Measurements from ENCODE around the gene MOB2. TPM values are rescaled to one million over a fixed set of nuclear protein-coding genes. Genes with fewer than 3 reads are reported as not detected.

Gene MOB2
- total RNA-seq, 1 experiment from 2014 or later = 22.7 TPM

GRCh38 chr11:1469911-1470680, 16.5 kb downstream of the MOB2 start:
- no peaks in the 10 kb centered on the region; a peak in 2 of 7 replicates for H3K36me3 Mint-ChIP-seq (ENCODE audit: insufficient read depth in 1 of 3, low read depth in 3 of 3)
- TF ChIP-seq, protein P1, sequence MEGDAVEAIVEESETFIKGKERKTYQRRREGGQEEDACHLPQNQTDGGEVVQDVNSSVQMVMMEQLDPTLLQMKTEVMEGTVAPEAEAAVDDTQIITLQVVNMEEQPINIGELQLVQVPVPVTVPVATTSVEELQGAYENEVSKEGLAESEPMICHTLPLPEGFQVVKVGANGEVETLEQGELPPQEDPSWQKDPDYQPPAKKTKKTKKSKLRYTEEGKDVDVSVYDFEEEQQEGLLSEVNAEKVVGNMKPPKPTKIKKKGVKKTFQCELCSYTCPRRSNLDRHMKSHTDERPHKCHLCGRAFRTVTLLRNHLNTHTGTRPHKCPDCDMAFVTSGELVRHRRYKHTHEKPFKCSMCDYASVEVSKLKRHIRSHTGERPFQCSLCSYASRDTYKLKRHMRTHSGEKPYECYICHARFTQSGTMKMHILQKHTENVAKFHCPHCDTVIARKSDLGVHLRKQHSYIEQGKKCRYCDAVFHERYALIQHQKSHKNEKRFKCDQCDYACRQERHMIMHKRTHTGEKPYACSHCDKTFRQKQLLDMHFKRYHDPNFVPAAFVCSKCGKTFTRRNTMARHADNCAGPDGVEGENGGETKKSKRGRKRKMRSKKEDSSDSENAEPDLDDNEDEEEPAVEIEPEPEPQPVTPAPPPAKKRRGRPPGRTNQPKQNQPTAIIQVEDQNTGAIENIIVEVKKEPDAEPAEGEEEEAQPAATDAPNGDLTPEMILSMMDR (conservative IDR thresholded peaks at IDR 0.05) = no peak

More at GRCh38 chr11:1469911-1470680, 16.5 kb downstream of the MOB2 start:
- no CpG with 5 or more reads among the region's 35 CpGs for WGBS (ENCODE audit: extremely low coverage, insufficient read length, low lambda C conversion rate)
- Histone ChIP-seq H3K23ac (ENCODE audit: insufficient read length, low read depth, low read length) (no peak overlapping the region), H3K9ac (ENCODE audit: extremely low read depth, insufficient read length, low read length) (no peak overlapping the region), H3T11ph (ENCODE audit: low read length) (no peak overlapping the region), H3K79me2 (ENCODE audit: insufficient read depth, low read length) (no peaks in the 10 kb centered on the region), H2AK5ac (ENCODE audit: insufficient read length, low read length) (no peak overlapping the region), H4K20me1 (ENCODE audit: control insufficient read depth, insufficient read depth, insufficient read length) (no peaks in the 10 kb centered on the region), H2BK5ac (ENCODE audit: insufficient read length, low read length) (no peak overlapping the region), H3K56ac (ENCODE audit: insufficient read length, low read depth, low read length) (no peak overlapping the region), H2AFZ (ENCODE audit: low read length) (no peak overlapping the region), H3K79me1 (ENCODE audit: insufficient read depth, low read depth, low read length, poor library complexity, severe bottlenecking) (no peaks in the 10 kb centered on the region), H4K8ac (replicated peaks; ENCODE audit: insufficient read length, low read depth, low read length) (no peak overlapping the region), H3K9me3 (ENCODE audit: control insufficient read depth, low read depth, low read length) (no peaks in the 10 kb centered on the region), H3K4ac (ENCODE audit: low read depth, low read length) (no peak overlapping the region), H3K18ac (ENCODE audit: insufficient read length, low read depth, low read length) (no peak overlapping the region), H2BK120ac (ENCODE audit: low read depth, low read length, poor library complexity, severe bottlenecking) (no peak overlapping the region), H2BK12ac (ENCODE audit: insufficient read length, low read depth, low read length) (no peak overlapping the region), H3K27me3 (ENCODE audit: insufficient read depth, low read length) (no peaks in the 10 kb centered on the region), H4K5ac (ENCODE audit: insufficient read length, low read depth, low read length) (no peak overlapping the region), H3K4me1 (ENCODE audit: insufficient read depth, low read length) (no peaks in the 10 kb centered on the region), H4K91ac (ENCODE audit: insufficient read length, low read depth, low read length) (no peak overlapping the region), H2BK15ac (ENCODE audit: low read depth, low read length) (no peak overlapping the region), H3K27ac (ENCODE audit: insufficient read length, low read depth, low read length) (no peak overlapping the region), H3K23me2 (ENCODE audit: insufficient read length, low read depth, low read length, poor library complexity, severe bottlenecking) (no peaks in the 10 kb centered on the region), H3K14ac (ENCODE audit: insufficient read depth, low read length) (no peak overlapping the region), H2BK20ac (ENCODE audit: low read depth, low read length, poor library complexity, severe bottlenecking) (no peak overlapping the region), H3K4me2 (ENCODE audit: insufficient read depth, insufficient read length, low read length) (no peak overlapping the region)
- Mint-ChIP-seq H3K27ac (no peak overlapping the region), H3K9me3 (no peaks in the 10 kb centered on the region), H3K4me3 (no peak overlapping the region), H3K27me3 (ENCODE audit: low read depth) (peaks cover 1% of the 10 kb centered on the region), H3K4me1 (peaks cover 0 to 3% of the 10 kb centered on the region in 2 experiments; a peak in 1 of 4 replicates)
- DNase-seq = no peak
